ENCODE results near the gene SON. TPM values are rescaled to one million over a fixed set of nuclear protein-coding genes. Genes with fewer than 3 reads are reported as not detected.

SON gene
- total RNA-seq, 6 donors from 2014 or later: 236 to 1,038 (median 307) TPM

DNA sequence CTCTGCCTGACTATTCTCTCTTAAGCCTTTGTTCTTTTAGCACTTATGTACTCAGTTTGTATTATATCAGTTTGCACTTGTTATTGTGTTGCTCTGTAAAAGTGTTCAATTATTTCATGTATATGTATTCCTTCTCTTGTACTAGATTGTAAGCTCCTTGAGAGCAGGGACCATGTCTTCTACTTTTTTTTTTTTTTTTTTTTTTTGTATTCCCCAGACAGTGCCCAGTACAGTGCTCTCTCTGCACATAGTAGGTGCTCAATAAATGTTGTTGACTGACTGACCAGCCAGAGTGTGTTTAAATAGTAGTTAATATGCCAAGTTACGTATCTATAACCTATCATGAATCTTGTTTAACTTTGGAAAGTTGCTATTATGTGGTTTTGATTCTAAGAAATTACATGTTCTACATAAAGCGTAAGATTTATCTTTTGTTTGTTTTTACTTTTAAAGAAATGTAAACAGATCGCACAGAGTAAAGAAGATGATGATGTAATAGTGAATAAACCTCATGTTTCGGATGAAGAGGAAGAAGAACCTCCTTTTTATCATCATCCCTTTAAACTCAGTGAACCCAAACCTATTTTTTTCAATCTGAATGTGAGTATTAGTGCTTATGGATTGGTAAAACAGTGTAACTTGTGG lies 16.1 kb downstream of the SON start:
- Histone ChIP-seq H3K27ac (no peak overlapping the region), H3K36me3 (peaks cover 51 to 97% (median 61%) of the 10 kb centered on the region in 4 donors), H3K9me3 (no peaks in the 10 kb centered on the region), H3K27me3 (no peaks in the 10 kb centered on the region), H3K4me1 (peaks cover 10 to 14% (median 12%) of the 10 kb centered on the region in 4 donors), H3K4me3 (no peak overlapping the region)
- ATAC-seq (ENCODE audit: low FRiP score in 2 of 2) (no peak), DNase-seq (no peak)
- 67 to 73% methylated on average over 4 of the region's 4 CpGs for WGBS, 2 donors
- TF ChIP-seq, protein P1, sequence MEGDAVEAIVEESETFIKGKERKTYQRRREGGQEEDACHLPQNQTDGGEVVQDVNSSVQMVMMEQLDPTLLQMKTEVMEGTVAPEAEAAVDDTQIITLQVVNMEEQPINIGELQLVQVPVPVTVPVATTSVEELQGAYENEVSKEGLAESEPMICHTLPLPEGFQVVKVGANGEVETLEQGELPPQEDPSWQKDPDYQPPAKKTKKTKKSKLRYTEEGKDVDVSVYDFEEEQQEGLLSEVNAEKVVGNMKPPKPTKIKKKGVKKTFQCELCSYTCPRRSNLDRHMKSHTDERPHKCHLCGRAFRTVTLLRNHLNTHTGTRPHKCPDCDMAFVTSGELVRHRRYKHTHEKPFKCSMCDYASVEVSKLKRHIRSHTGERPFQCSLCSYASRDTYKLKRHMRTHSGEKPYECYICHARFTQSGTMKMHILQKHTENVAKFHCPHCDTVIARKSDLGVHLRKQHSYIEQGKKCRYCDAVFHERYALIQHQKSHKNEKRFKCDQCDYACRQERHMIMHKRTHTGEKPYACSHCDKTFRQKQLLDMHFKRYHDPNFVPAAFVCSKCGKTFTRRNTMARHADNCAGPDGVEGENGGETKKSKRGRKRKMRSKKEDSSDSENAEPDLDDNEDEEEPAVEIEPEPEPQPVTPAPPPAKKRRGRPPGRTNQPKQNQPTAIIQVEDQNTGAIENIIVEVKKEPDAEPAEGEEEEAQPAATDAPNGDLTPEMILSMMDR (IDR thresholded peaks at IDR 0.05): no peak
- TF ChIP-seq POLR2A (IDR thresholded peaks at IDR 0.05) (no peak), POLR2AphosphoS5 (IDR thresholded peaks at IDR 0.05) (no peak)

DNA sequence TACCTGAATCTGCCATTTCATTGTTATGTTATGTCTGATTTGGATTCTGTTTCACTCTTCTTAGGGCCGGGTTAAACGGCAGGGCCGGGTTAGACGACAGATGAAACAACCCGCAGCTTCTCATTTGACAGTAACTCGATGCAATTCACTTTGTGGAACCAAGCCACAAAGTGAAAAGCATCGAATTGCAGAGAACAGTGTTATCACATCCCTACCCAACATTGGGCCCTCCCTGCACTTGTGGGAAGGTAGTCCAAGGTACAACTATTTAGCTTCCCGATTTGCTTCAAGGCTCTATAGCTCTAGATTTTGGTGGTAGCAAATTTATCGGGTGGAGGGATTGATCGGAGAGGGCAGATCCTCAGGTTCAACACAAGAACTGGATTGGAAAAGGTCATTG lies 17.0 kb downstream of the SON start:
- DNase-seq: no peak
- H3K4me1 ChIP-seq: peaks cover 10 to 14% (median 12%) of the 10 kb centered on the region in 4 donors
- no peak overlapping the region for H3K27ac ChIP-seq
- peaks cover 43 to 96% (median 52%) of the 10 kb centered on the region in 4 donors for H3K36me3 ChIP-seq
- H3K9me3 ChIP-seq: no peaks in the 10 kb centered on the region
- no peaks in the 10 kb centered on the region for H3K27me3 ChIP-seq
- no peak for ATAC-seq (ENCODE audit: low FRiP score in 2 of 2)
- H3K4me3 ChIP-seq: no peak overlapping the region
- TF ChIP-seq POLR2AphosphoS5 (IDR thresholded peaks at IDR 0.05) (no peak), EP300 (IDR thresholded peaks at IDR 0.05) (no peak), POLR2A (IDR thresholded peaks at IDR 0.05) (no peak)
- TF ChIP-seq, protein P1 (IDR thresholded peaks at IDR 0.05): no peak
- WGBS, 2 donors: 93% methylated on average over 10 of the region's 10 CpGs

DNA sequence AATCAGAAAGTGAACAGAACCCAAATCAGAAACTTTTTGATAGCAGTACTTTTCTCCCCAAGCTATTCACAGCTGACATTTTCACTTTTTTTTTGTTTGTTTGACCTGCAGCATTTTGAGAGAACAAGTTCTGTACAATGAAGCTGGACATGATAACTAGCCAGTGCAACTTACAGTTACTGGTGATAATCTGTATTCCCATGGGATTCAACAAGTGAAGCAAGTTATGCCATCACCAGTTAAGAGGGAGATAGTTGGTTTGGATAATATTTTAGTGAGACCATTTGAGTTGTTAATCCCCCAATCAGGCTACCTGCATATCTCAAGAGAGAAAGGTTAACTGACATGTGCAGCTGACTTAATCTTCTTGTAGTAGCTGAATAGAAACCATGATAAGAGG lies 18.1 kb downstream of the SON start:
- Histone ChIP-seq H3K36me3 (peaks cover 43 to 93% (median 49%) of the 10 kb centered on the region in 4 donors), H3K9me3 (no peaks in the 10 kb centered on the region), H3K4me1 (peaks cover 5 to 7% (median 6%) of the 10 kb centered on the region in 4 donors), H3K27me3 (no peaks in the 10 kb centered on the region), H3K27ac (peak overlapping the region in 1 of 4 donors; percentile 10), H3K4me3 (no peak overlapping the region)
- no peak for DNase-seq
- TF ChIP-seq, protein P1 (IDR thresholded peaks at IDR 0.05): no peak
- TF ChIP-seq POLR2A (IDR thresholded peaks at IDR 0.05) (no peak), EP300 (IDR thresholded peaks at IDR 0.05) (no peak), POLR2AphosphoS5 (IDR thresholded peaks at IDR 0.05) (no peak)
- no peak for ATAC-seq (ENCODE audit: low FRiP score in 2 of 2)

DNA sequence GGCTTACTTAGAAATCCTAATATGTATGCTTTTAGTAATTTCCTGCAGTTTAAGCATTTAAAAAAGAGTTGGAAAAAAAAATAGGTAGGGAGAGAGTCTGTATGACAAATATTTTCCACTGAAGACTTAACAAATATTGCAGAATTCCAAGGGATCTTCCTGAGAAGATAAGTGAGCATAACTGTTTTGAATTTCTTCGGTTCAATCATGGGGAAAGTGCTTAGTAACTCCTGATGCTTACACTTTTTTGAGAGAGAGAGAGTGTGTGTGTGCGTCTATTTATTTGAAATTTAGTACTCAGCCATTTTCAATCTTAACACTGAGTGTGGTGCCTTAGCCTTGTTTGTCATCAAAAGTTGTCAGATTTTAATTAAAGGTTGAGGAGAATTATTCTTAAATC lies 18.5 kb downstream of the SON start:
- DNase-seq (no peak), ATAC-seq (ENCODE audit: low FRiP score in 2 of 2) (no peak)
- 84 to 89% methylated on average over 2 of the region's 2 CpGs for WGBS, 2 donors
- Histone ChIP-seq H3K4me3 (no peak overlapping the region), H3K9me3 (no peaks in the 10 kb centered on the region), H3K4me1 (peaks cover under 1 to 4% (median 2%) of the 10 kb centered on the region in 4 donors), H3K36me3 (peaks cover 42 to 89% (median 46%) of the 10 kb centered on the region in 4 donors), H3K27me3 (no peaks in the 10 kb centered on the region), H3K27ac (peak overlapping the region in 1 of 4 donors; percentile 10)
- TF ChIP-seq, protein P1 (IDR thresholded peaks at IDR 0.05): no peak
- TF ChIP-seq EP300 (IDR thresholded peaks at IDR 0.05) (no peak), POLR2A (IDR thresholded peaks at IDR 0.05) (no peak), POLR2AphosphoS5 (IDR thresholded peaks at IDR 0.05) (no peak)

DNA sequence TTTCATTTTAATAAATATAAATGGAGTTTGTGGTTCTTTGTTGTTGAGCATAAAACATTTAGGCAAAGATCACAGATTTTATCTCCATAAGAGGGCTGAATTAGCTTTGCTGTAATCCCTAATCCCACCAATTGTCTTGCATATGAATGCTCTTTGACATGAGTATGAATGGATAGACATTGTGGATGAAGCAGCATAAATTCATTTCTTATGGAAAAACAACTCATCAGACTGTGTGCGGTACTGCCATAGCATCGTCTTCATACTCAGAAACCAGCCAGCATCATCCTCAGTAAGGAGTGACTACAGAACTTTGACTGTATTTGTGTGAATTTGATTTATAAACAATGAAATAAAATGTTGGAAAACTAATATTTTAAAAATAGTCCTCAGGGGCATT lies 19.6 kb downstream of the SON start:
- Histone ChIP-seq H3K9me3 (no peaks in the 10 kb centered on the region), H3K36me3 (peaks cover 38 to 85% (median 39%) of the 10 kb centered on the region in 4 donors), H3K4me1 (peaks cover 0 to 3% (median under 1%) of the 10 kb centered on the region in 4 donors), H3K4me3 (no peak overlapping the region), H3K27me3 (no peaks in the 10 kb centered on the region), H3K27ac (no peak overlapping the region)
- no peak for ATAC-seq (ENCODE audit: low FRiP score in 2 of 2)
- WGBS, 2 donors: 98 to 99% methylated on average over 2 of the region's 2 CpGs
- TF ChIP-seq POLR2A (IDR thresholded peaks at IDR 0.05) (no peak), EP300 (IDR thresholded peaks at IDR 0.05) (no peak), POLR2AphosphoS5 (IDR thresholded peaks at IDR 0.05) (no peak)
- TF ChIP-seq, protein P1 (IDR thresholded peaks at IDR 0.05): no peak
- no peak for DNase-seq

All from upper lobe of left lung (tissue), 6 donors.